LHCN-M2 (cell line): Measurements from ENCODE around the gene RBM26. TPM values are rescaled to one million over a fixed set of nuclear protein-coding genes. Genes with fewer than 3 reads are reported as not detected.

Experiments
- DNase-seq: peaks from one replicate; pipeline ENCODE4 v3.0.0-alpha.2; 2012; ENCODE audit warnings: low read depth
- total RNA-seq: library from RNA; depleted of rRNA; stranded (reverse); fragments of >200 nt; gene quantifications from 2 replicates; pipeline ENCODE4 v1.2.3, GENCODE V29; 2014

Gene RBM26
- total RNA-seq, 1 experiment from 2014 or later, result 33.1 TPM

DNA sequence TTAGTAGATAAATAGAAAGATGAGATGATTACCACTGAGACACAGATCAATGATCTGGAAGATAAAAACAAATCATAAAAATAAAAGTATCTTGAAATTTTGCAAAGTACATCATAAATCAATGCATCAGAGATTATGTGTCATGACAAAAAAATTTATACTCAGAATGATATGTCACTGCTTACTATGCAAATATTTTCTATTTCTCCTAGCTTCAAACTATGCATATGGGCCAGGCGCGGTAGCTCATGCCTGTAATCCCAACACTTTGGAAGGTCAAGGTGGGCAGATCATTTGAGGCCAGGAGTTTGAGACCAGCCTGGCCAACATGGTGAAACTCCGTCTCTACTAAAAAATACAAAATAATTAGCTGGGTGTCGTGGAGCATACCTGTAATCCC is 17.3 kb upstream of the RBM26 start:
- DNase-seq, result no peak

GRCh38 chr13:79419365-79419764 is 13.3 kb upstream of the RBM26 start:
- DNase-seq, result no peak

DNA sequence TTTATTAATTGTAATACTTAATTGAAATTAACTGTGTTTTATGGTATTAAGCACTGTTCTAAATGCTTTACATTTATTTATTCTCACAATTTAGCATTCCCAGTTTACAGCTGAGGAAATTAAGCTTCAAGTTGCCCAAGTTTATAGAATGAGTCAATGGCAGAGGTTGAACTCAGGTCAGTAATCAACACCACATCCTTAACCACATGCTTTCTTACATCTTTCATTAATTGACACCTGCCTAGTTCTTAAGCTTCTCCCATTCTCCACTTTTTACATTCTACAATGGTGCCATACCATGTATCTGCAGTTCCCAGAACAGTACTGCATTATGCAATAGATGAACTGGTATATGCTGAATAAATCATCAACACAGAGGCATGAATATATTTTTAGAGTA is 11.7 kb upstream of the RBM26 start:
- DNase-seq, result peak; percentile 67

- DNase-seq, result no peak
These were observed 7.5 kb upstream of the RBM26 start for GRCh38 chr13:79413521-79413920.

- DNase-seq, result no peak
These were observed 3.8 kb upstream of the RBM26 start for GRCh38 chr13:79409828-79410227.

DNA sequence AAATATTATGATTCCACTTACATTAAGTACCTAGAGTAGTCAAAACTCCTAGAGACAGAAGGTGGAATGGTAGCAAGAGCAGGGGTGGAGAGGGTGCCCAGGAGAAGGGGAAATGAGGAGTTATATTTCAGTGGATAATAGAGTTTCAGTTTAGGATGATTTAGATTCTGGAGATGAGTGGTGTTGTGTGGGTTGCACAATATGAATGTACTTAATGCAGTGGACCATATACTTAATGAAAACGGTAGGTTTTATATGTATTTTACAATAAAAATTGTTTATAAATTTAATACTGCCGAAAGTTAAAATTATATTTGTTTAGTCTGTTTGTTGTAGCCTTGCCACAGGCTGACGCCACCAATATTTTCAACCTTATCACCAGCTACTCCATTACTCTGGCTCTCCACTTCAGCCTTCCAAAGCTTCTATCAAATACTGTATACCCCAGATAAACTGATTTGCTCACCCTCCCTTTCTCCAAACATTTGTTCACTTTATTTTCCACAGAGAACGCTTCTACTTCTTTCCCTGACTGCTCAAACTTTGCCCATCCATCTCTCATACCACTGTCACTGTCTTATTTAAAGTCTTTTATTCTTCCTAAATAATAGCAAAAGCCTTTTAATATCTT is 1.4 kb upstream of the RBM26 start:
- no peak for DNase-seq

DNA sequence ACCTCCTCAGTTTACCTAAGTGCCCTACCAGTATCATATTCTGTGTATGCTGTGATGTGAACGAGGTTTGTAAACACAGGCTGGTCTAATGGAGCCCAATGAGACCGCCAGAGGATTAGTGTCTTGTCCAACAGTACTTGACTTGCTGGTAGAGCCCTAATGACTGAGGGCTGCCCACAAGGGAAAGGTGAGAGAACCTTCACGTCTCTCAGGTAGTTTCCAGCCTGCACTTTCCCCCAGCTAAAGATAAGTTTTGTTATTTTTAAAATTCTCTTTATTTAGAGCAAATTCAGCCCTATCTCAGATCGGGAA is 498 bp upstream of the RBM26 start:
- DNase-seq, result no peak

GRCh38 chr13:79405501-79405830 is 589 bp downstream of the RBM26 start:
- peak; percentile 33 for DNase-seq

DNA sequence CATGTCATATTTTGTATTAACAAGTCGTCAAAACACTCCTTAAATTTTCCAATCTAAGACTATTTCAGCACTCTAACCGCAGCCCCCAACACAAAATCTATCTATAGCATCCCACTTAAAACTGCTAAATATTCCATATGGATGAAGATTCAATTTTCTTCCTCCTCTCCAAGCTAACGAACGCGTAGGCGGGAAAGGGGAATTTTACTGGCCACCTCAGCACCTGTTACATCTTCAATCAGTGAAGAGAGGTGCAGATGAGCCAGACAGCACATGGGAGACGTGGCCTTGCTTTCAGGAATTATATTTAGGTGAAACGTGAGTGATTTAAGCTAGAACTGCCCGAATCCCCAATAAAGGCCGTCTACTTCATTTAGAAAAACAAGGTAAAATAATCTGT is 1.1 kb downstream of the RBM26 start:
- DNase-seq, result peak; percentile 43

DNA sequence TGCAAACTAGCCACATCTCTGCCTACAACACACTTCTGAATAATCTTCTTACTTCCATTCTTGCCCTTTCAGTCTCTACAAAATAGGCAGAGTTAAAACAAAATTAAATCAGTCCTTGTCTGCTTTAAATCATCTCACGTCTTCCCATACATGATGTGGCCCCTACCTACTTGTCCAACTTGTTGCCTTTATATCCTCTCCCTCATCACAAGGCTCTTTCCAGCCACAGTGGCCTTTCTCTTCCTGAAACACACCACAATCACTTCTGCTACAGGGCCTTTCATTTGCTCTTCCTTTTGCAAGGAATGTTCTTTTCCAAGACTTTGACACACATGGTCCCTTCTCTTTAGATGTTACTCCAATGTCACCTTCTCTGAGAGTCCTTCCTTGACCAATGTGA is 1.7 kb downstream of the RBM26 start:
- no peak for DNase-seq

DNA sequence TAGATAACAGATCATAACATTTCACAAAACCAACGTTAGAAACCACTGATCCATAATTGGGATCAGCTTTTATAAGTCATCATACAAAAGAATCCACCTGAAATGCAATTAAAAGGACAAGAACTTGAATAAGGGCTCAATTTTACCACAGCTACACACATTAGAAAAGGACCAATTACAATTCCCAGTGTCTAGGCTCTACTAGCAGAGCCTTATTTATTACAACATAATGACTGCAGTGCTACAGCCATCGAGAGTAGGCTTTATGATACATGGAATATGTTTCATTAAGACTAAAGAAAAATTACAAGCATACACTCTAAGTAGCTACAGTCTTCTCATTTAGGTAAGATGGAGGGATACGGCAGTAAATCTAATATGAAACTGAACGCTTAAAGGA is 2.9 kb downstream of the RBM26 start:
- no peak for DNase-seq

DNA sequence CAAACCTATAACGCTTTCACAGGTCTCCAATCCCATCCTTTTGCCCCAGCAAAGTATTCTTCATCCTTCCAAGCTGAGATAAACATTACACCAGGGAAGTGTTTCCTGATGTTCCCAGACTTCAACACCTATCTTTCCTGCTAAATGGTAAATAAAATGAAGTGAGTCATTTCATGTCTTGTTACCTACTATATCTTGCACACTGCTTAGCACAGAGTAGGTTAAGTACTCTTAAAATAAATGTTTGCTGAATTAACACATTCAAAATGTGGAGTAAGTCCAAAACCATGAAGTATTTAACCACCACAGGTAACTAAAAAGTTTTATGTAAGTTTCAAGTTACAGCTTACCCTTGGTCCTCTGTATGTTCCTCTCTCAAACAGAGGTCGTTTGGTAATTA is 3.4 kb downstream of the RBM26 start:
- DNase-seq, result no peak

GRCh38 chr13:79402074-79402635 is 3.9 kb downstream of the RBM26 start:
- no peak for DNase-seq

GRCh38 chr13:79401259-79402070 is 4.6 kb downstream of the RBM26 start:
- no peak for DNase-seq

DNA sequence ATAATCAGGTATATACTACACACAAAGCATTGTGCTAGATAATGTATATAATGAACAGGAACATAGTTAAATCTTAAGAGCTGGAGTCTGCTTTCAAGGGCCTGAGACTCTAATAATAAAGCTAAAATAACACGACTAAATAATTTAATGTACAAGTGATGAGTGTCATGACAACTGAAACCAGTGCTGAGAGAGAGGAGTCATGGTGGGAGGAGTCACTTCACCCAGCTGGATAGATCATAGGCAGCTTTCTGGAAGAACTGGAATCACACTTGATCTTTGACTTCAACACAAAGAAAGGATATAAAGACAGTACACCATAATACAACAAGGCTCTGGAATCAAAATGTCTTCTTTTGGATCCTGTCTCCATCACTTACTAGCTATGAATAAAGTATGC is 7.1 kb downstream of the RBM26 start:
- peak; percentile 64 for DNase-seq

DNA sequence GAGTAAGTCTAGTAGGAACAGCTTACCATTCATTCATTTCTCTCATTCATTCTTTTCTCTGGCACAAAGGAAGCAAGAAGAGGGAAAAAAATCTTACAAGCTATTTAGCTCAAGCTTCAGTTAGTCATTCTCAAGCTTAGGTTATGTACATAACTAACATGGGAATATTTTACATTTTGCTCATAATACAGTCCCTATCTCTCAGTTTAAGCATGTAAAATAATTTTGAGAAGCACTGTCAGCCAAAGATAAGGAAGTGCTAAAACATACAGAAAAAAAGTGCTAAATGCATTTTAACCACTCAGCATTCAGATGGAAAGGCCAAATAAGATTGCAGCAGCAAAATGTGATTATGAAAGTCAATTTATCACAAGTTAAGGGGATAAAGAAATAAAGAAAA is 7.9 kb downstream of the RBM26 start:
- DNase-seq, result no peak

GRCh38 chr13:79395881-79396280 is 10.2 kb downstream of the RBM26 start:
- no peak for DNase-seq

DNA sequence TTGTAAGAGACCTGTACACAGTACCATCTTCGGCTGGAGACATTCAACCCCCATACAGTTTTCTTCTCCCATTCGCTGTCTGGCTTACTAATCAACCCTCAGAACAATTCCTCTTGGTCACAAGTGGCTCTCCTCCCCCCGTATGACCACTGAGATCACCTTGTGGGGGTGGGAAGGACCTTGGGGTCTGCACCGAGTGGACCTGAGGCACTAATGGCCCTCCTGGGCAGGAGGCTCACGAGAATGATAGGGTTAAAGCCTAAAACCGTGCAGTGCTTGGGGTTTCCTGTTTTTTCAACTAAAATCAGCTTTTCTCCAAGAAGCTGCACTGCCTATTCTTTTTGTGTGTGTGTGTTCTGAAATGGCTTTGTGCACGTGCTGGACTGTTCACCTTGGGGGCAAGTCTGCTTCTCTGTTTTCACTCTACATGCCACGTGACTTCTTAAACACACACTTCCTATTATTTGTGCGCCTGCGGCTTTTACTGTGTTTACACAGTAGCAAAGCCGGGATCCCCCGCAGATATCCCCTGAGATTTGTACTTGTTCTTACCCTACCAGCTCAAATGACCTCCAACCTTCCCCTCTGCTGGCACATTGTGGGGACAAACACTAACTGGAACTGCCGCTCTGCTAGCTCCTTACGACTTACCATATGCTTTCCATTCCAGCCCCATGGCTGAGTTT is 12.3 kb downstream of the RBM26 start:
- DNase-seq, result no peak

- peak; percentile 76 for DNase-seq
These were observed 13.0 kb downstream of the RBM26 start for GRCh38 chr13:79392882-79393563.

GRCh38 chr13:79389026-79389425 is 17.0 kb downstream of the RBM26 start:
- DNase-seq, result no peak

GRCh38 chr13:79387853-79388252 is 18.2 kb downstream of the RBM26 start:
- DNase-seq, result no peak
